HepG2 (cell line): ENCODE measurements around the gene ESRRB. TPM values are rescaled to one million over a fixed set of nuclear protein-coding genes. Genes with fewer than 3 reads are reported as not detected.

Experiments
- ATAC-seq: fragments of 200-7000 bp; cut with Tn5 transposase; 3 replicates; pipeline ENCODE4 v1.9.1; 2020; ENCODE audit warnings: mild to moderate bottlenecking, moderate library complexity
- BruUV-seq: library from RNA; stranded (reverse); fragments of 400-500 nt; replicated peaks from 2 replicates; lab custom pipeline; 2021; lab: Mats Ljungman, UMichigan
- CTCF ChIA-PET: fragments of 300-600 bp; formaldehyde crosslinking; extraction: SDS; loops from one replicate; lab custom pipeline; 2021; ENCODE audit warnings: low total read pairs, inconsistent platforms, low intra/inter-chr PET ratio; lab: Yijun Ruan, JAX
- POLR2A ChIA-PET: fragments of 350-600 bp; sonication (Branson Sonifier 250); formaldehyde crosslinking; loops from one replicate; lab custom pipeline; 2020; ENCODE audit warnings: antibody characterized with exemption, inconsistent platforms; lab: Yijun Ruan, JAX
- DNase-seq: peaks from one replicate; pipeline ENCODE4 v3.0.0-alpha.2; 2015; ENCODE audit warnings: low spot score
- FAIRE-seq: peaks from 3 replicates; lab custom pipeline; 2011; peaks lifted over from hg19 to GRCh38; lab: Jason Lieb, UNC
- H2AFZ ChIP-seq: one replicate; pipeline ENCODE4 v1.6.1; 2011; ENCODE audit warnings: low read length, inconsistent platforms
- H3K27ac ChIP-seq: fragments of 300-600 bp; 3 replicates; pipeline ENCODE4 v1.8.0; 2011; ENCODE audit warnings: mixed run types, mild to moderate bottlenecking, mixed read lengths, low read length, inconsistent platforms; ENCODE audit not compliant: insufficient read depth; ENCODE audit errors: extremely low read length
- H3K27me3 ChIP-seq, 2 experiments: fragments of 200-600 bp in 1 of 2; 2 replicates in 1 of 2; 3 replicates in 1 of 2; pipeline versions ENCODE4 v1.6.0 to v1.8.0; 2011; ENCODE audit warnings: low read length in 2 of 2, mild to moderate bottlenecking in 2 of 2, moderate library complexity in 2 of 2, inconsistent platforms in 1 of 2; ENCODE audit not compliant: insufficient read depth in 2 of 2, control insufficient read depth in 1 of 2
- H3K36me3 ChIP-seq, 2 experiments: fragments of 200-600 bp in 1 of 2; replicated peaks in 1 of 2; 2 replicates in 1 of 2; 3 replicates in 1 of 2; pipeline versions ENCODE4 v1.5.1 to v1.8.0; 2011; ENCODE audit warnings: low read length in 2 of 2, inconsistent platforms in 1 of 2; ENCODE audit not compliant: insufficient read depth in 2 of 2, control insufficient read depth in 1 of 2
- H3K4me1 ChIP-seq: 2 replicates; pipeline ENCODE4 v1.5.1; 2012; ENCODE audit warnings: low read length, inconsistent platforms; ENCODE audit not compliant: insufficient read depth
- H3K4me2 ChIP-seq: 2 replicates; pipeline ENCODE4 v1.6.0; 2011; ENCODE audit warnings: low read depth, low read length, inconsistent platforms
- H3K4me3 ChIP-seq, 3 experiments: fragments of 200-600 bp in 1 of 3; sonication (generic), shearing (Covaris generic) in 1 of 3; replicated peaks in 1 of 3; 2 replicates each; pipeline ENCODE4 v1.5.1; 2011 to 2016; ENCODE audit warnings: low read length in 3 of 3, inconsistent platforms in 2 of 3, low read depth in 2 of 3, mild to moderate bottlenecking in 2 of 3, control low read depth in 1 of 3, mixed read lengths in 1 of 3; ENCODE audit not compliant: insufficient read depth in 1 of 3
- H3K79me2 ChIP-seq: one replicate; pipeline ENCODE4 v1.6.1; 2011; ENCODE audit warnings: low read length, inconsistent platforms; ENCODE audit not compliant: insufficient read depth
- H3K9ac ChIP-seq: 2 replicates; pipeline ENCODE4 v1.6.0; 2011; ENCODE audit warnings: mild to moderate bottlenecking, low read depth, low read length, inconsistent platforms; ENCODE audit not compliant: insufficient read depth
- H3K9me3 ChIP-seq: 2 replicates; pipeline ENCODE4 v1.5.1; 2012; ENCODE audit warnings: mild to moderate bottlenecking, low read length
- H4K20me1 ChIP-seq: 2 replicates; pipeline ENCODE4 v1.6.0; 2011; ENCODE audit warnings: inconsistent platforms, mild to moderate bottlenecking, low read length, moderate library complexity; ENCODE audit not compliant: insufficient read depth
- KLF13 ChIP-seq: sonication (generic); formaldehyde crosslinking; IDR thresholded peaks from 2 replicates; pipeline ENCODE4 v1.4.0; 2020; ENCODE audit warnings: mild to moderate bottlenecking, missing genetic modification reagents
- MEF2D ChIP-seq: sonication (generic); formaldehyde crosslinking; IDR thresholded peaks from 2 replicates; pipeline ENCODE4 v1.5.1; 2020; ENCODE audit warnings: mild to moderate bottlenecking, missing genetic modification reagents
- RAD51 ChIP-seq: fragments of 450-650 bp; IDR thresholded peaks from 2 replicates; pipeline ENCODE4 v1.6.1; 2016; ENCODE audit warnings: borderline replicate concordance
- SKIL ChIP-seq: sonication (generic); formaldehyde crosslinking; IDR thresholded peaks from 2 replicates; pipeline ENCODE4 v1.8.0; 2022; ENCODE audit warnings: missing genetic modification reagents, mild to moderate bottlenecking, moderate library complexity, borderline replicate concordance
- SMC3 ChIP-seq: IDR thresholded peaks from 2 replicates; pipeline ENCODE4 v1.6.1; 2011; ENCODE audit warnings: low read length, improper control_type of control experiment
- TOPORS ChIP-seq: sonication (generic); formaldehyde crosslinking; IDR thresholded peaks from 2 replicates; pipeline ENCODE4 v1.8.0; 2023; ENCODE audit warnings: mild to moderate bottlenecking, missing genetic modification reagents
- ZHX1 ChIP-seq: sonication (generic); formaldehyde crosslinking; IDR thresholded peaks from 2 replicates; pipeline ENCODE4 v1.8.1; 2022; ENCODE audit warnings: low read depth, mild to moderate bottlenecking, missing genetic modification reagents
- ZNF607 ChIP-seq: sonication (generic); formaldehyde crosslinking; IDR thresholded peaks from 2 replicates; pipeline ENCODE4 v1.5.1; 2020; ENCODE audit warnings: missing genetic modification reagents, mild to moderate bottlenecking, borderline replicate concordance
- ZNF747 ChIP-seq: sonication (generic); formaldehyde crosslinking; IDR thresholded peaks from 2 replicates; pipeline ENCODE4 v1.8.1; 2023; ENCODE audit warnings: missing genetic modification reagents, mild to moderate bottlenecking, borderline replicate concordance
- WGBS: methylation state at CpG from one replicate; pipeline ENCODE4 v1.1.6; 2017; ENCODE audit warnings: low lambda C conversion rate; 5-methylcytosine and 5-hydroxymethylcytosine counted together
- in situ Hi-C: cut with HindIII; loops from 2 replicates; pipeline ENCODE4 v1.10.0; 2017; ENCODE audit warnings: low pct_unique_long_range_greater_than_20kb; ENCODE audit not compliant: extremely low pct_ligation_motif_present
- intact Hi-C: fragments of 100-400 bp; cut with micrococcal nuclease; formaldehyde crosslinking; loops from one replicate; pipeline ENCODE4 v1.10.0; 2022; ENCODE audit not compliant: unreplicated experiment
- polyA plus RNA-seq, 8 experiments: library from polyadenylated mRNA; depleted of rRNA in 3 of 8; stranded (reverse) in 7 of 8; unstranded in 1 of 8; fragments of >200 nt; fragmentation: Illumina TruSeq in 4 of 8; extraction: Trizol in 4 of 8; gene quantifications; 2 replicates each; pipeline versions ENCODE4 v1.2.1 to v1.2.3, GENCODE V29; 2011 to 2016; ENCODE audit warnings: low read depth in 4 of 8, missing spikeins in 1 of 8, mixed read lengths in 1 of 8; ENCODE audit not compliant: insufficient read depth in 1 of 8
- total RNA-seq, 5 experiments: library from RNA; depleted of rRNA; stranded (reverse); fragments of >200 nt; fragmentation: Illumina TruSeq; extraction: Trizol; gene quantifications; 2 replicates each; pipeline ENCODE4 v1.2.3, GENCODE V29; 2016; ENCODE audit warnings: low read depth in 1 of 5

ESRRB gene
- total and polyA plus RNA-seq, 2 of the 13 experiments (the other 11 are each of a cell fraction or from before 2014, with no cell fraction given), result 0.04 to 0.33 TPM

DNA sequence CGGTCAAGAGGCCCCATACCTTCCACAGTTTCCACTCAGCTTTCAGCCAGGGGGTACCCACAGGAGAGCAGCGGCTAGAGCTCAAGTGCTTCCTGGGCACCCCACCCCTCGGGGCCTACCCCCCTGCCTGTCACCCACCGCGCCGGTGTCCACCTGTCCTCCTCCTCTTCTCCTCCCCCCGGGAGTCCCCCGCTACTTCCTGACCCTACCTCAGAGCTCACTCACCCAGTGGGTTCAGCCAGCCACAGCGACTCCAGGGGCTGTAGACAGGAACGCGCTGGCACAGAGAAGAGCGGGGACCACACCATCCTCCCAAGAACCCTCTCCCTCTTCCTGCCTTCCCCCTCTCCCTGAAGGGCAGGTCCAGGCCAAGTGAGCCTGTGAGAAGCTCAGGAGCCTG is 123.0 kb downstream of the ESRRB start:
- no peaks in the 10 kb centered on the region for H3K36me3 ChIP-seq
- TF ChIP-seq MEF2D (CRISPR knock-in tag) (no peak), ZNF747 (CRISPR knock-in tag) (no peak), KLF13 (CRISPR knock-in tag) (no peak), ZHX1 (CRISPR knock-in tag) (no peak), SMC3 (no peak), ZNF607 (CRISPR knock-in tag) (no peak), SKIL (no peak), TOPORS (CRISPR knock-in tag) (no peak), RAD51 (no peak)
- TF ChIP-seq, all 625 proteins: peak for 0
- FAIRE-seq (no peak), ATAC-seq (no peak), DNase-seq (no peak)
- Histone ChIP-seq H2AFZ (no peak overlapping the region), H3K27ac (no peak overlapping the region), H3K4me1 (no peaks in the 10 kb centered on the region), H3K79me2 (no peaks in the 10 kb centered on the region), H3K9me3 (no peaks in the 10 kb centered on the region), H3K9ac (no peak overlapping the region), H3K27me3 (peaks cover 2 to 7% of the 10 kb centered on the region in 2 experiments; a peak in 2 of 5 replicates), H3K4me2 (no peak overlapping the region), H3K4me3 (no peak overlapping the region), H4K20me1 (no peaks in the 10 kb centered on the region)
- WGBS, result 45% methylated on average over 12 of the region's 12 CpGs
- ChIA-PET CTCF (interaction anchor here (1.6 kb wide), 1 partner anchor 448 kb away, joined by 6 read pairs; no protein-coding TSS in a partner anchor), POLR2A (no interaction called here)
- no TSS peak for BruUV-seq
- intact Hi-C loops (no loop called here), in situ Hi-C loops (no loop called here)
